ENCODE measurements around the gene TDP2. TPM values are rescaled to one million over a fixed set of nuclear protein-coding genes. Genes with fewer than 3 reads are reported as not detected.

The TDP2 gene
- total and polyA plus RNA-seq, 9 of the 15 experiments (the other 6 are each of a cell fraction or from before 2014, with no cell fraction given) = 27.7 to 60.1 (median 31.8) TPM

- TF ChIP-seq PKNOX1 (IDR thresholded peaks at IDR 0.05) (peak; percentile 45; the same call in 1 of the 2 replicates), STAG1 (CRISPR knock-in tag; IDR thresholded peaks at IDR 0.05; ENCODE audit: borderline replicate concordance) (no peak), ATF3 (IDR thresholded peaks at IDR 0.05) (no peak), ATF3 (CRISPR knock-in tag; conservative IDR thresholded peaks at IDR 0.05) (no peak), TEAD1 (CRISPR knock-in tag; IDR thresholded peaks at IDR 0.05) (no peak), BRD4 (IDR thresholded peaks at IDR 0.05) (no peak), SETDB1 (IDR thresholded peaks at IDR 0.05; ENCODE audit: low read length) (no peak), ZNF699 (CRISPR knock-in tag; IDR thresholded peaks at IDR 0.05; ENCODE audit: insufficient replicate concordance) (no peak), PHF20 (IDR thresholded peaks at IDR 0.05; ENCODE audit: partially characterized antibody) (no peak), TAF15 (IDR thresholded peaks at IDR 0.05; ENCODE audit: low read depth, low read length) (no peak), PCBP1 (IDR thresholded peaks at IDR 0.05; ENCODE audit: low read depth, low read length, poor library complexity, severe bottlenecking) (no peak), LEF1 (IDR thresholded peaks at IDR 0.05) (no peak), MAFK (IDR thresholded peaks at IDR 0.05; ENCODE audit: low read length) (no peak), SFPQ (IDR thresholded peaks at IDR 0.05; ENCODE audit: low read depth, low read length) (no peak), ELF4 (CRISPR knock-in tag; IDR thresholded peaks at IDR 0.05) (no peak), RBM39 (optimal IDR thresholded peaks at IDR 0.05; ENCODE audit: low read depth, low read length) (no peak), TSC22D4 (tag; IDR thresholded peaks at IDR 0.05) (no peak), ZNF511 (CRISPR knock-in tag; IDR thresholded peaks at IDR 0.05) (no peak), ZNF175 (CRISPR knock-in tag; IDR thresholded peaks at IDR 0.05; ENCODE audit: low read depth) (no peak), RFX7 (CRISPR knock-in tag; IDR thresholded peaks at IDR 0.05) (no peak), KAT7 (CRISPR knock-in tag; IDR thresholded peaks at IDR 0.05; ENCODE audit: borderline replicate concordance) (no peak), SREBF2 (CRISPR knock-in tag; IDR thresholded peaks at IDR 0.05) (no peak), SUPT5H (IDR thresholded peaks at IDR 0.05) (peak; percentile 35; the same call in 1 of the 2 replicates), MNT (conservative IDR thresholded peaks at IDR 0.05) (no peak), NCOR1 (IDR thresholded peaks at IDR 0.05) (no peak)
Observed at GRCh38 chr6:24702720-24703282, 36.1 kb upstream of the TDP2 start (continued).
